ES-I3 (cell line): ENCODE data around the gene EIF3K.

Source experiments
- H3K36me3 ChIP-seq: 2 replicates; pipeline ENCODE4 v1.6.1; 2013; ENCODE audit warnings: mild to moderate bottlenecking, low read length, control low read depth, moderate library complexity; ENCODE audit not compliant: insufficient read depth
- H3K4me1 ChIP-seq: 2 replicates; pipeline ENCODE4 v1.6.1; 2013; ENCODE audit warnings: mild to moderate bottlenecking, control low read depth, low read length; ENCODE audit not compliant: insufficient read depth
- H3K9ac ChIP-seq: 2 replicates; pipeline ENCODE4 v1.6.1; 2013; ENCODE audit warnings: low read depth, mild to moderate bottlenecking, low read length, moderate library complexity
- H3K9me3 ChIP-seq: 2 replicates; pipeline ENCODE4 v1.6.1; 2013; ENCODE audit warnings: mild to moderate bottlenecking, low read length, moderate library complexity; ENCODE audit not compliant: control insufficient read depth, insufficient read depth

EIF3K gene

DNA sequence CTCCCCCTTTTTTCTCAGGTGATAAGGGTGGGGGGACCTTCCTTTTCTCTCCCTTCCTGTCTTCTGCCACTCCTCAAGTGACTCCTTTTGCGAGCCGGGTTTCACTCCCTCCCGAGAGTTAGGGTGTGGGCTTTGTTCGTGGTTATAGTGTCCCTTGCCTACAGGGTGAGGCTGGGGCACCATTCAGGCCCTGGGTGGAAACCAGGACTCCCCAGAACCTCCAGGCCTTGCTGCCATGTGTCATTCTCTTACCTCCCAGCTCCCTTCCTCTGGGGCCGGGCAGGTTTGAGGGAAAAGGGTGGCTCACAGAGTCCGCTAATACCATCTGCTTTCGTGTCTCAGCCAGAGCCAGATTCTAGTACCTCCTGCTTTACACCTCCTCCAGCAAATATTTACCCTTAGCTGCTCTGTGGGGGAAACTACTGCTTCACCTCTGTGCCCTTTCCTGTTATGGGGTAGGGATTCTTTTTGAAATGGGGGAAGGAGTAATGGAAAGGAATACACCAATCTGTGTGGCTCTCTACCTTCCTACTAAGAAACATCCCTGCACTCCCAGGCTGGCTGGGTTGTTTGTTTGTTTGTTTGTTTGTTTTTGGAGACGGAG is 31.3 kb downstream of the EIF3K start:
- H3K9me3 ChIP-seq = no peaks in the 10 kb centered on the region
- peaks cover 46% of the 10 kb centered on the region for H3K4me1 ChIP-seq
- peaks cover 7% of the 10 kb centered on the region; the same call in 1 of the 2 replicates for H3K36me3 ChIP-seq
- H3K9ac ChIP-seq = peak overlapping the region; percentile 75

DNA sequence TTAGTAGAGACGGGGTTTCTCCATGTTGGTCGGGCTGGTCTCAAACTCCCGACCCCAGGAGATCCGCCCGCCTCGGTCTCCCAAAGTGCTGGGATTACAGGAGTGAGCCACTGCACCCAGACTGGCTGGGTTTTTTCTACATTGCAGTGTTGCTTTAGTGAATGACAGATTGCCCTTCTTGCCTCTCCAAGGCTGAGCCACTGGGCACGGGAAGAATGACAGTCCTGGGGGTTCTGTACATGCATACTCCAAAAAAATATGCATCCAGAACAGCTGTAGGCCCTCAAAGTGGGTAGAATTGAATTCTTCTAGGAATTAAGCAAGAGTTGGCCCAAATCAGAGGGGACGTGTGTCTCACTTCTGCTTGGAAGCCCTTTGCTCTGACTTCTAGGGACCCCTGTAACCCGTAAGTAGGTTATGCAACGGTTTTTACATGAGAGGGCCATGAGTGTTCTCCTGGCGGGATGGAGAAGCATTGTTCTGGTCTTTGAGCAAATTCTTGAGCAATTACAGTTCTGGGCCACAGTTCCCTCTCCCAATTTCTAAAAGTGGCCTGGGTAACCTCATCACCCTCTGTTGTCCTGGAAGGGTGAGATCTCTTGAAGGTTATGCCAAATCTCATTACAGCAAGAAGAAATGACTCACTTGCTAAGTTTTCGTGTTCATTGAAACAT is 32.1 kb downstream of the EIF3K start:
- Histone ChIP-seq H3K9me3 (no peaks in the 10 kb centered on the region), H3K4me1 (peaks cover 46% of the 10 kb centered on the region), H3K36me3 (peaks cover 7% of the 10 kb centered on the region; the same call in 1 of the 2 replicates), H3K9ac (peak overlapping the region; percentile 75; the same call in 1 of the 2 replicates)

DNA sequence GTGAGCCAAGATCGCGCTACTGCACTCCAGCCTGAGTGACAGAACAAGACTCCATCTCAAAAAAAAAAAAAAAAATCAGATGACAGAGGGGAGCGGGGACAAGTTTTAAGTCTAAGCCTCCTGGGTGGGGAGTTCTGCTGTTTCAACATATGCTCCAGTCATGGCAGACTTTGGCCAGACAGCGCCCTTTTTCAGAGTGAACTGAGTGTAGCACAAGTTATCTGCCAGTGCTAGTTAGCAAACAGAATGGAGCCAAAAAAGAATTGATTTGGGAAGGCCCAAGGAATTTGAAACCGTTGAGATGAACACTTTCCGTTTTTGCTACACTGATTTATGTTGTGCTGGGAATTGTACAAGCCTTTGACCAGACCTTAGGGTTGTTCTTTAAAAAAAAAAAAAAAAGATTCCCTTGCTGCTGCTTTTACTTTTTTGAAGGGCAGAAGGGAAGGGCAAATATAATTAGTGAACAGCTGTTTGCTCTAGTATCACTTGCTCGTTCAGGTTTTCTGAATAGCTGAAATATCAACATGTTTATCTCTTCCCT is 34.1 kb downstream of the EIF3K start:
- Histone ChIP-seq H3K4me1 (peaks cover 60% of the 10 kb centered on the region), H3K36me3 (peaks cover 7% of the 10 kb centered on the region; the same call in 1 of the 2 replicates), H3K9ac (no peak overlapping the region), H3K9me3 (no peaks in the 10 kb centered on the region)

DNA sequence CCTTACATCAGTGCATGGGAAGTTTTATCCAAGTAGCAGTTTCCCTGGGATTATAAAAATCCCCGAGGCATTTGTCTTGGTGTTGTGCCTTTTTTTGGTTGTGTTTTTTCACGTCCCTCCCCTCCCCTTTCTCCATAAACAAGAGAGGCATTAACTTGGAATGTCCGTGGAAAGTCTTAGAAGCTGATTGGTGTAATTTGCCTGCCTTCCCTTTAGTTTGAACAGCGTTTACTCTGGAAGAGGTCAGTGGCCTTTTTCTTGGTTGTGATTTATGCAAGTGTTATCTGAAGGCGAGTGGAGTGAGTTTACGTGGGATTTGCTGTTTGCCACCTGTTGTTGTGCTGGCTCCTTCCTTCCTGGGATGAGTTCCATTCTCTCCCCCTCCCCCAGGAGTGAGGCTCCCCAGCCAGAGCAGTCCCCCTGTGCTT is 35.7 kb downstream of the EIF3K start:
- peaks cover 7% of the 10 kb centered on the region; the same call in 1 of the 2 replicates for H3K36me3 ChIP-seq
- H3K4me1 ChIP-seq = peaks cover 75% of the 10 kb centered on the region
- no peaks in the 10 kb centered on the region for H3K9me3 ChIP-seq
- H3K9ac ChIP-seq = no peak overlapping the region

DNA sequence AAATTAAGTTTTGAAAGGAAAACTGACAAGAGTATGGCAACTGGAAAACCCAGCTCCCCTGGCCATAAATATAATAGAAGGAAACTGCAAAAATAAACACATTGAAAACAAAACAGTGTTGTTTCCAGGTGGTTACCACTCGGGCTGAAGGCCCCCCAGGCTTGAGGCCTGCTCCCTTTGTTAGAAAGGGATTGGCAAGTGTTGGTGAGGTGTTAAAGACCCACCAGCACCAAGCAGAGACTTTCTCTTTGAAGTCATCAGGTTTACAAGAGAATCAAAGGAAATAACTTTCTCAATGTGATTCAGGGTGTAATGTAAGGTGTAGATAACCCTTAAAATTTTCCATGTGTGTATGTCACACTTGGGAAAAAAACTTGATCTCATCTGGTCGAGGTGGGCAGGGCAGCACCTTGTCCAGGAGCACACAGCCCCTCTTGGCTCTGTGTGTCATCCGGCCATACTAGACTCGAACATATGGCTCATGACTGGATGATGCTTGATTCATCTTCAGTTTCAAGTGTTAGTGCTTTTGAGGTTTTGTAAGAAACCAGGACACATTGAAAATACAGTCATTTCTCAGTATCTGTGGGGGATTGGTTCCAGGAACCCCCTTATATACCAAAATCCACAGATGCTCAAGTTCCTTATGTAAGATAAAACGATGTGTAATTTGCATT is 36.3 kb downstream of the EIF3K start:
- H3K4me1 ChIP-seq = peaks cover 76% of the 10 kb centered on the region
- peaks cover 7% of the 10 kb centered on the region; the same call in 1 of the 2 replicates for H3K36me3 ChIP-seq
- no peak overlapping the region for H3K9ac ChIP-seq
- no peaks in the 10 kb centered on the region for H3K9me3 ChIP-seq

DNA sequence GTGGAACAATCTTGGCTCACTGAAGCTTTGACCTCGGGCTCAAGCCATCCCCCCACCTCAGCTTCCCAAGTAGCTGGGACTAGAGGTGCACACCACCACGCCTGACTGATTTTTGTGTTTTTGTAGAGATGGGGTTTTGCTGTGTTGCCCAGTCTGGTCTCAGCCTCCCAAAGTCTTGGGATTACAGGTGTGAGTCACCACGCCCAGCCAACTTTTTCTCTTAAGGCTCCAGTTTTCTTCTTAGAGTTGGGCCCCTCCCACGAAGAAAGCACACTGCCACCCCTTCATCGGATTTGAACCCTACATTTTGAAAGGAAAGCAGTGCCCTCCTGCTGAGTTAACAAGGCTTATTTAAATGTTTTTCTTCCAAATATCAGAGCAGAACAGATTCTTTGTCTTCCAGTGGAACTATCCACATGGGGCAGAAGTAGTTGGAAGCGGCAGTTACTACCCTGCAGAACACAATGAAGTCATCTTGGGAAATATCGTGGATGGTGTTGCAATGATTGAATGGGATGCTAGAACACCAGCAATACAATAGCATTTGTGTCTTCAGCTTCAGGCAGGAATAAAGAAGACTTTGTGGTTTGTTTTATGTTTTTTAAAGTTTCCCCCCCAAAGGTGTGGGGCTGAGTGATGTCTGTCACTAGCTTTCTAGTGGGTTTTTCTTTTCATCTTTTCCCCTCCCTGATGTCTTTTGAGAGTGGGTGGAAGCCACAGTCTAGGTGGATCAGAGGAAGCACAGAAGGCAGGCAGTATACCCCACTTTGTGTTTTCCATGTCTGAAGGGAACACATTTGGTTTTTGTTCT is 37.4 kb downstream of the EIF3K start:
- H3K36me3 ChIP-seq = peaks cover 7% of the 10 kb centered on the region; the same call in 1 of the 2 replicates
- H3K9ac ChIP-seq = no peak overlapping the region
- no peaks in the 10 kb centered on the region for H3K9me3 ChIP-seq
- peaks cover 77% of the 10 kb centered on the region for H3K4me1 ChIP-seq

DNA sequence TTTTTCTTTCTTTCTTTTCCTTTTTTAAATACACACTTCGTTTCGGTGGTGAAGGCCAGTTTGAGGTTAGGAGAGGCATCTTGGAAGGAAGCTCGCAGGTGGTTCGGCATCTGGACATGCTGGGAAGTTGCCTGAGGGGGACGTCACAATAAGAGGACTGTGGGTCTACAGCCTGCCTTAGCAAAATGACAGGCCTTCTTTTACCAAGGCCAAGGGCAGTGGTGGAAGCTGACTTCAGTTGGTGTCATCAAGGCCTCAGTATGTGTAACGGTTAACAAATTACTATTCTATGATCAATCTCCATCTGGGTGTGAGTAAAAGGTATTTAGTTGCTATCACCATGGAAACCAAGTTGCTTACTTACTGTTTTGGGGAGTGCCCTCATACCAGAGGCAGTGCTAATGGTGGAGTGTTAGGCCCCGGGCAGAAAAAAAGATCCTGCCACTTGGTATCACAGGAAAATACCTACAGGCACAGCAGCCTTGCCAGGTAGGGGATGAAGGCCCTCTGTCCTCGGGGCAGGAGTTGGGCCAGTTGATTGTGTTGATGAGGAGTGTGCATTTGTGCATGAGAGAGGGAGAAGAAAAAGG is 38.7 kb downstream of the EIF3K start:
- H3K4me1 ChIP-seq = peaks cover 78% of the 10 kb centered on the region
- peaks cover 7% of the 10 kb centered on the region; the same call in 1 of the 2 replicates for H3K36me3 ChIP-seq
- H3K9ac ChIP-seq = no peak overlapping the region

DNA sequence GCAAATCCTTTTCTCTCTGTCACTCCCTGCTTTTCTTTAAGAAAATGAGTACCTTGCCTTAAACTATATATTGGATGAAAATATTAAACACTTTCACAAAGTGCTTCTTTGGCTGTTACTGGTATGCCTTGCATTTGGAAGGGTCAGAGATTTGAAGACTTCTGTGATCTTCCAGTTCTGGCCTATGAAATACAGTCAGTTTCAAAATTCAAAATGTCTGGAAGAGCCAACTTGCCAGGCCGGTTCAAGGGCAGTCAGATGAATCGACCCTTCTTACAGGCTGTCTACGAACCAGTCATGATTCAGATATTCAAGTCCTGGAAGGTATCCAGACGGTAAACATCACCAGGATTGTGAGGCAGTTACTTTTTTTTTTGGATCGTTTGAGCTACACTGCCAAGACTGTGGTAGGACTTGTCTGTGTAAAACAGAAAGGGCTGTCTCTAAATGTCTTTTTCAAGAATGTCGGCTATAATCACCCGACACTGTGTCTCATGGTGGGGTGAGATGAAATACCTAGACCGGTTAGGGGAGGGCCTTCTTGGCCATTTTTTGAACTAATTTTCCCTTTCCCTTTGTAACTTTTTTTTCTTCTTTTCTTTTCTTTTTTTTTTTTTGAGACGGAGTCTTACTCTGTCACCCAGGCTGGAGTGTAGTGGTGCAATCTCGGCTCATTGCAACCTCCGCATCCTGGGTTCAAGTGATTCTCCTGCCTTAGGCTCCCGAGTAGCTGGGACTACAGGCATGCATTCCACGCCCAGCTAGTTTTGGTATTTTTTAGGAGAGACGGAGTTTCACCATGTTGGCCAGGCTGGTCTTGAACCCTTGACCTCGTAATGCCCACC is 39.7 kb downstream of the EIF3K start:
- Histone ChIP-seq H3K36me3 (peaks cover 2% of the 10 kb centered on the region; the same call in 1 of the 2 replicates), H3K9ac (peak overlapping the region; percentile 0; the same call in 1 of the 2 replicates), H3K9me3 (no peaks in the 10 kb centered on the region), H3K4me1 (peaks cover 73% of the 10 kb centered on the region)

More for the DNA sequence above, 38.7 kb downstream of the EIF3K start:
- no peaks in the 10 kb centered on the region for H3K9me3 ChIP-seq

DNA sequence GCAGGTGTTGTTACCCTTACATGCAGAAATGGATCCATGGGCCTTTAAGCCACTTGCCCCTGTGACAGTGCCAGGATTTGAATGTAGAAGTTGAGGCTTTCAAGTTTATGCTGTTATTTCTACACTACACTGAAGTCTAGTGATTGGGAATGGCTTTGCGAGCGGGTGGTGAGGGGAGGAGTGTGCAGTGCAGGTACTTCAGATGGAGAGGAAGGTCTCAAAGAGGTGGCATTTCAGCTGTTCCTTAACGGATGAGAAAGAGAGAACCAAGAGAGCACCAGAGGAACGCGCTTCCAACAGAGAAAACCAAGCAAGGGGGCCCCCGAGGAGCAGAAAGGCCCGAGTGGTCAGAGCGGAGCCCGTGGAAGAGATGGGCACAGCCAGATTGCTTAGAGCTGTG is 41.7 kb downstream of the EIF3K start:
- Histone ChIP-seq H3K36me3 (no peaks in the 10 kb centered on the region; the same call in 1 of the 2 replicates), H3K9ac (no peak overlapping the region), H3K4me1 (peaks cover 74% of the 10 kb centered on the region), H3K9me3 (no peaks in the 10 kb centered on the region)

DNA sequence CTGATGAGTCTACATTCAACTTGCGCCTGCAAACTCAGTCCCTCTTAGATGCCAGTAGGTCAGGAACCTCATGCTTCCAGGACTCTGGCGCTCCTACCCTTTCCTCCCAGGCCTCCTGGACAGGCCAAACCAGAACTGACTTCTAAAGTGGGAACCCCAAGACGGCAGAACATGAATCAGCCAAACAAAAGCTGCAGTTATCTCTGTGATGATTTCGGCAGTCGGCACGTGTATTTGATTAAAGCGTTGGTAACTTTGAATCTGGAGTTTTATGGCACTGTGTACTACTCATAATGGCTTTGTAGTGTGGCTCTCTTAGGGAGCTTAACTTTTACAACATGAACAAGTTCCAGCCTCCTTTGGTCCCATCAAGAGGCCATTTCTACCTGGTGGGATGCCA is 42.1 kb downstream of the EIF3K start:
- Histone ChIP-seq H3K4me1 (peaks cover 75% of the 10 kb centered on the region), H3K36me3 (no peaks in the 10 kb centered on the region; the same call in 1 of the 2 replicates), H3K9me3 (no peaks in the 10 kb centered on the region), H3K9ac (no peak overlapping the region)

DNA sequence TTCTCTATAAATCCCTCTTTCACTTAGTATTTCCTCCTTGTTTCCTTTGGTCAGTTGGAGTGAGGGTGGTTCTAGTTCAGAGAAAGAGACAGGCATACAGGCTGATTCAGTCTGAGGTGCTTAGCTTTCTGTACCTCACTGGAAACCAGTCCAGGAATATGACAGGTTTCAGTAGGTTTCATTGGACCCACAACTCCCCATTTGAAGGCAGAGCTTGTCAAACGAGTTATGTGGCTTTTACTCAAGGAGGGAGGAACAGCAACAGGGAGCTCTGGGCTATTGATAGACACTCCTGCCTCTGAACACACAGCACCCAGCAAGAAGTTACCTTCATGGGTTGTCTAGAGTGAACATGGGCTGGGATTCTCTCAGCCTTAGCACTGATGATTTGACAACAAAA is 43.0 kb downstream of the EIF3K start:
- Histone ChIP-seq H3K9ac (no peak overlapping the region), H3K4me1 (peaks cover 75% of the 10 kb centered on the region)

DNA sequence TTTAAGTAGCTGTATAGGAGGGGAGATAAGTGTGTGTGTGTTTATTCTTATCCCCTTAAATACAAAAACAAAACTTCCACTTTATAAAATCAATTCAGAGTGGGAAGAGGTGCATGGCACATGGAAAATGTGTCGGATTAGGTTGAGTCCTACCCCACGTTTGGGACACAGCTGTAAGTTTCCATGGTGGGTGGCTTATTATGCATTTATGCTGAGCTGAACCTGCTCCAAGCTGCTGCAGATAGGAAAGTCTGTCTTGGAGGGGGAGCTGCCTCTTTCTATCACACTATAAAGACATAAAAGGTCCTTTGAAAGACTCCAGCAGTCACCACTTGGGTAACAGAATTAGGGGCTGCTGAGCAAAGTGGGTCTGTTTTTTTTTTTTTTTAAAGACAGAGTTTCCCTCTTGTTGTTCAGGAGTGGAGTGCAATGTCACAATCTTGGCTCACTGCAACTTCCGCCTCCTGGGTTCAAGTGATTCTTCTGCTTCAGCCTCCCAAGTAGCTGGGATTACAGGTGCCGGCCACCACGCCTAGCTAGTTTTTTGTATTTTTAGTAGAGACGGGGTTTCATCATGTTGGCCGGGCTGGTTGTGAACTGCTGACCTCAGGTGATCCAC is 43.7 kb downstream of the EIF3K start:
- Histone ChIP-seq H3K4me1 (peaks cover 77% of the 10 kb centered on the region), H3K36me3 (no peaks in the 10 kb centered on the region; the same call in 1 of the 2 replicates), H3K9me3 (no peaks in the 10 kb centered on the region), H3K9ac (no peak overlapping the region)

More for the DNA sequence above, 43.0 kb downstream of the EIF3K start:
- H3K9me3 ChIP-seq = no peaks in the 10 kb centered on the region
- no peaks in the 10 kb centered on the region; the same call in 1 of the 2 replicates for H3K36me3 ChIP-seq
